Uterus (tissue), 2 donors: ENCODE data around the gene RNGTT.

Source experiments
- CTCF ChIP-seq, 4 experiments: fragments of 200-600 bp in 2 of 4; fragments of 450-650 bp in 2 of 4; sonication (generic) in 2 of 4; IDR thresholded peaks; one replicate each; pipeline ENCODE4 v1.5.1; 2016 to 2019; ENCODE audit warnings: antibody characterized with exemption in 4 of 4, mild to moderate bottlenecking in 2 of 4, moderate library complexity in 1 of 4
- POLR2A ChIP-seq, 2 donors: fragments of 450-650 bp; IDR thresholded peaks; one replicate each; pipeline ENCODE4 v1.6.1; 2016; ENCODE audit warnings: antibody characterized with exemption in 2 of 2, mild to moderate bottlenecking in 1 of 2, moderate library complexity in 1 of 2

DNA sequence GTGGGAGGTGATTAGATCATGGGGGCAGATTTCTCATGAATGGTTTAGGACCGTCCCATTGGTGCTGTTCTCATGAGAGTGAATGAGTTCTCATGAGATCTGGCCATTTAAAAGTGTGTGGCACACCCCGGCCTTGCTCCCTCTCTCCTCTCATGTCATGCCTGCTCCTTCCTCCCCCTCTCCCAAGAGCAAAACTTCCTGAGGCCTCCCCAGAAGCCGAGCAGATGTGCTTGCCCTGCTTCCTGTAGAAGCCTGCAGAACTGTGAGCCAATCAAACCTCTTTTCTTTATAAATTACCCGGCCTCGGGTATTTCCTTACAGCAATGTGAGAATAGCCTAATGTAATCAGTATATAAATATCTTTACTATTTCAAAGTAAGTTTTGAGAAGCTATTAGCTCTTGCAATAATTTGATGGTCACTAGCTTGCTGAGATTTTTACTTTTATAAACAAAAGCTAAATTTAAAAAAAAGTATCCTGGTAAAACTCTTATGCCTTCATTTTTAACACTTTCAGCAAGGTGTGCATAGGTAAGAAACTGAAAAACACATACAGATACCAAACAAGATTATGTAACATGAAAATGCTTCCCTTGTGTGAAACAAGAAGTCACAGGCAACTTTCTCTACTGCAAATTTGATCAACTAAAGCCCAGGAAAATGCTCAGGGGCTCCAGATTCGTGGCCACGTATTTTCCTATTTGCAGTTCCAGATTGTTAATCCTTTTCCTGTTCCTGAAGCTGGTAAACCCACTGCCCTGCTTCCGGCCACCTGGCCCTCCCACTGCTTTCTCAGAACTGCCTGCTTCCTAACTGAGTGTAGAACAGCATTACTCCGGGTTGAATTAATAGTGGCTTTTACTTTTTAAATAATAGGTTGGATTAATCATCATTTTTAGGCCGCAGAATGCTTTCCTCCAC, 402.1 kb downstream of the RNGTT start:
- TF ChIP-seq CTCF (IDR thresholded peaks at IDR 0.05) (no peak), POLR2A (IDR thresholded peaks at IDR 0.05) (no peak)
